H9 (cell line): ENCODE measurements around the gene TRPM3. TPM values are rescaled to one million over a fixed set of nuclear protein-coding genes. Genes with fewer than 3 reads are reported as not detected.

ENCODE experiments used
- DNase-seq: peaks from one replicate; pipeline ENCODE4 v3.0.0-alpha.2; 2017
- H2AFZ ChIP-seq: one replicate; pipeline ENCODE4 v1.6.1; 2013; ENCODE audit warnings: mild to moderate bottlenecking, low read length, control low read depth, moderate library complexity
- H2AK5ac ChIP-seq: 2 replicates; pipeline ENCODE4 v1.6.1; 2013; ENCODE audit warnings: low read length, control low read depth, mixed read lengths; ENCODE audit not compliant: insufficient read length
- H2BK120ac ChIP-seq: one replicate; pipeline ENCODE4 v1.6.1; 2013; ENCODE audit warnings: low read depth, mild to moderate bottlenecking, low read length, control low read depth, inconsistent platforms; ENCODE audit not compliant: poor library complexity, severe bottlenecking
- H2BK12ac ChIP-seq: 2 replicates; pipeline ENCODE4 v1.6.1; 2013; ENCODE audit warnings: low read length, control low read depth, mixed read lengths, low read depth; ENCODE audit not compliant: insufficient read length
- H2BK15ac ChIP-seq: 2 replicates; pipeline ENCODE4 v1.6.1; 2013; ENCODE audit warnings: low read depth, low read length, control low read depth
- H2BK20ac ChIP-seq: one replicate; pipeline ENCODE4 v1.6.1; 2013; ENCODE audit warnings: low read depth, mild to moderate bottlenecking, low read length, control low read depth, inconsistent platforms; ENCODE audit not compliant: poor library complexity, severe bottlenecking
- H2BK5ac ChIP-seq: 2 replicates; pipeline ENCODE4 v1.6.1; 2013; ENCODE audit warnings: low read length, control low read depth, mixed read lengths; ENCODE audit not compliant: insufficient read length
- H3K14ac ChIP-seq: 2 replicates; pipeline ENCODE4 v1.6.1; 2013; ENCODE audit warnings: low read length, control low read depth; ENCODE audit not compliant: insufficient read depth
- H3K18ac ChIP-seq: 2 replicates; pipeline ENCODE4 v1.6.1; 2013; ENCODE audit warnings: low read depth, mild to moderate bottlenecking, mixed read lengths, low read length, control low read depth; ENCODE audit not compliant: insufficient read length
- H3K23ac ChIP-seq: 2 replicates; pipeline ENCODE4 v1.6.1; 2013; ENCODE audit warnings: low read length, control low read depth, mixed read lengths, low read depth; ENCODE audit not compliant: insufficient read length
- H3K23me2 ChIP-seq: 2 replicates; pipeline ENCODE4 v1.6.1; 2013; ENCODE audit warnings: low read depth, mild to moderate bottlenecking, mixed read lengths, low read length, control low read depth; ENCODE audit not compliant: insufficient read length, poor library complexity, severe bottlenecking
- H3K27ac ChIP-seq: 2 replicates; pipeline ENCODE4 v1.5.1; 2013; ENCODE audit warnings: low read length, control low read depth, mixed read lengths, low read depth; ENCODE audit not compliant: insufficient read length
- H3K27me3 ChIP-seq: 2 replicates; pipeline ENCODE4 v1.6.1; 2013; ENCODE audit warnings: low read length, control low read depth, inconsistent platforms; ENCODE audit not compliant: insufficient read depth
- H3K4ac ChIP-seq: 2 replicates; pipeline ENCODE4 v1.6.1; 2013; ENCODE audit warnings: low read depth, mild to moderate bottlenecking, control low read depth, inconsistent platforms, low read length, moderate library complexity
- H3K4me1 ChIP-seq: 2 replicates; pipeline ENCODE4 v1.6.1; 2013; ENCODE audit warnings: low read length, control low read depth, inconsistent platforms; ENCODE audit not compliant: insufficient read depth
- H3K4me2 ChIP-seq: 2 replicates; pipeline ENCODE4 v1.6.1; 2013; ENCODE audit warnings: low read length, control low read depth, mixed read lengths; ENCODE audit not compliant: insufficient read length, insufficient read depth
- H3K56ac ChIP-seq: 2 replicates; pipeline ENCODE4 v1.6.1; 2013; ENCODE audit warnings: low read depth, mild to moderate bottlenecking, mixed read lengths, low read length, control low read depth; ENCODE audit not compliant: insufficient read length
- H3K79me1 ChIP-seq: 2 replicates; pipeline ENCODE4 v1.6.1; 2013; ENCODE audit warnings: low read depth, mild to moderate bottlenecking, moderate library complexity, low read length, control low read depth, inconsistent platforms; ENCODE audit not compliant: insufficient read depth, poor library complexity, severe bottlenecking
- H3K79me2 ChIP-seq: 2 replicates; pipeline ENCODE4 v1.6.1; 2013; ENCODE audit warnings: low read length, control low read depth, inconsistent platforms; ENCODE audit not compliant: insufficient read depth
- H3K9ac ChIP-seq: 2 replicates; pipeline ENCODE4 v1.6.1; 2013; ENCODE audit warnings: low read length, control low read depth, mixed read lengths; ENCODE audit not compliant: insufficient read length; ENCODE audit errors: extremely low read depth
- H3K9me3 ChIP-seq: one replicate; pipeline ENCODE4 v1.6.1; 2013; ENCODE audit warnings: low read depth, low read length, inconsistent platforms; ENCODE audit not compliant: control insufficient read depth
- H3T11ph ChIP-seq: one replicate; pipeline ENCODE4 v1.6.1; 2013; ENCODE audit warnings: mild to moderate bottlenecking, low read length, control low read depth, inconsistent platforms
- H4K20me1 ChIP-seq: one replicate; pipeline ENCODE4 v1.6.1; 2013; ENCODE audit not compliant: control insufficient read depth, insufficient read length, insufficient read depth
- H4K5ac ChIP-seq: 2 replicates; pipeline ENCODE4 v1.6.1; 2013; ENCODE audit warnings: low read depth, mild to moderate bottlenecking, mixed read lengths, low read length, control low read depth; ENCODE audit not compliant: insufficient read length
- H4K8ac ChIP-seq: replicated peaks from 2 replicates; pipeline ENCODE4 v1.6.1; 2013; ENCODE audit warnings: low read length, control low read depth, mixed read lengths, low read depth; ENCODE audit not compliant: insufficient read length
- H4K91ac ChIP-seq: 2 replicates; pipeline ENCODE4 v1.6.1; 2013; ENCODE audit warnings: low read depth, mild to moderate bottlenecking, moderate library complexity, mixed read lengths, low read length, control low read depth; ENCODE audit not compliant: insufficient read length
- H3K27ac Mint-ChIP-seq, 3 experiments: 2 replicates in 2 of 3; 3 replicates in 1 of 3; pipeline ENCODE4 v1.8.0; 2020 to 2021; ENCODE audit warnings: mixed read lengths in 3 of 3, mild to moderate bottlenecking in 1 of 3, moderate library complexity in 1 of 3
- H3K27me3 Mint-ChIP-seq: 2 replicates; pipeline ENCODE4 v1.8.0; 2021; ENCODE audit warnings: low read depth, mild to moderate bottlenecking, moderate library complexity, mixed read lengths
- H3K36me3 Mint-ChIP-seq, 3 experiments: 2 replicates in 2 of 3; 3 replicates in 1 of 3; pipeline ENCODE4 v1.8.0; 2020 to 2021; ENCODE audit warnings: low read depth in 3 of 3, mixed read lengths in 3 of 3; ENCODE audit not compliant: insufficient read depth in 1 of 3
- H3K4me1 Mint-ChIP-seq, 2 experiments: 2 replicates each; pipeline ENCODE4 v1.8.0; 2020; ENCODE audit warnings: mixed read lengths in 2 of 2
- H3K4me3 Mint-ChIP-seq, 2 experiments: 2 replicates in 1 of 2; 3 replicates in 1 of 2; pipeline ENCODE4 v1.8.0; 2020 to 2021; ENCODE audit warnings: mild to moderate bottlenecking in 2 of 2, mixed read lengths in 2 of 2, moderate library complexity in 1 of 2
- H3K9me3 Mint-ChIP-seq, 2 experiments: 2 replicates in 1 of 2; 3 replicates in 1 of 2; pipeline ENCODE4 v1.8.0; 2020; ENCODE audit warnings: mild to moderate bottlenecking in 2 of 2, mixed read lengths in 2 of 2, moderate library complexity in 1 of 2
- WGBS: extraction: QIAGEN DNeasy Blood & Tissue Kit; methylation state at CpG from one replicate; pipeline ENCODE4 v1.1.7; 2013; ENCODE audit warnings: missing lambda C conversion rate, low lambda C conversion rate, mixed read lengths; ENCODE audit not compliant: insufficient read length; ENCODE audit errors: extremely low coverage; 5-methylcytosine and 5-hydroxymethylcytosine counted together
- total RNA-seq: library from RNA; stranded (reverse); gene quantifications from 2 replicates; pipeline ENCODE4 v1.2.1, GENCODE V29; 2021
- TF ChIP-seq, protein P1 (sequence below): fragments of 200-600 bp; sonication (generic); conservative IDR thresholded peaks from 3 replicates; pipeline ENCODE4 v1.8.0; 2021; ENCODE audit warnings: antibody characterized with exemption, mild to moderate bottlenecking

Gene TRPM3
- total RNA-seq, 1 experiment from 2014 or later: 10.3 TPM

DNA sequence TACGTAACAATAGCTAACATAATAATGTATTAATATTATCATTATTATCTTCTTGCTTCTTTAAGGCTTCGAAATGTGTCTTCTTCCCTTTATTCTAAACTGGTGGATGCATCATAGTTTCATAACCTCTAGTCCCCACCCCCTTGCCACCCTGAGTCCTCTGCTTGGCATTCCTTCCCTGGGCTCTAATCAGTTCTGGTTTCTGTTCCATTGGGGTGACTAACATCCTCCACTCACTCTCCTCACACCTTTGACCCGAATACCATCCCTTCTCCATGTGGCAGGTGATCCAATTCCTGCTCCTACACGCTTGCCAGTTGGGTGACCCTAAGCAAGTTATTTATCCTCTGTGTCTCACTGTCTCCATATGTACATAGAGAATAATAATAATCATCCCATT is 286.1 kb downstream of the TRPM3 start:
- Histone ChIP-seq H4K91ac (no peak overlapping the region), H3K18ac (no peak overlapping the region), H3K27me3 (no peaks in the 10 kb centered on the region), H2BK120ac (no peak overlapping the region), H2AFZ (no peak overlapping the region), H2BK5ac (no peak overlapping the region), H3K56ac (no peak overlapping the region), H3K23me2 (no peaks in the 10 kb centered on the region), H3T11ph (no peak overlapping the region), H3K79me2 (no peaks in the 10 kb centered on the region), H2AK5ac (no peak overlapping the region), H3K27ac (no peak overlapping the region), H4K8ac (no peak overlapping the region), H2BK20ac (no peak overlapping the region), H4K20me1 (no peaks in the 10 kb centered on the region), H3K14ac (no peak overlapping the region), H2BK12ac (no peak overlapping the region), H2BK15ac (no peak overlapping the region), H3K9me3 (no peaks in the 10 kb centered on the region), H3K9ac (no peak overlapping the region), H3K4me2 (no peak overlapping the region), H3K79me1 (no peaks in the 10 kb centered on the region), H4K5ac (no peak overlapping the region), H3K4me1 (no peaks in the 10 kb centered on the region), H3K23ac (no peak overlapping the region), H3K4ac (no peak overlapping the region)
- TF ChIP-seq, protein P1, sequence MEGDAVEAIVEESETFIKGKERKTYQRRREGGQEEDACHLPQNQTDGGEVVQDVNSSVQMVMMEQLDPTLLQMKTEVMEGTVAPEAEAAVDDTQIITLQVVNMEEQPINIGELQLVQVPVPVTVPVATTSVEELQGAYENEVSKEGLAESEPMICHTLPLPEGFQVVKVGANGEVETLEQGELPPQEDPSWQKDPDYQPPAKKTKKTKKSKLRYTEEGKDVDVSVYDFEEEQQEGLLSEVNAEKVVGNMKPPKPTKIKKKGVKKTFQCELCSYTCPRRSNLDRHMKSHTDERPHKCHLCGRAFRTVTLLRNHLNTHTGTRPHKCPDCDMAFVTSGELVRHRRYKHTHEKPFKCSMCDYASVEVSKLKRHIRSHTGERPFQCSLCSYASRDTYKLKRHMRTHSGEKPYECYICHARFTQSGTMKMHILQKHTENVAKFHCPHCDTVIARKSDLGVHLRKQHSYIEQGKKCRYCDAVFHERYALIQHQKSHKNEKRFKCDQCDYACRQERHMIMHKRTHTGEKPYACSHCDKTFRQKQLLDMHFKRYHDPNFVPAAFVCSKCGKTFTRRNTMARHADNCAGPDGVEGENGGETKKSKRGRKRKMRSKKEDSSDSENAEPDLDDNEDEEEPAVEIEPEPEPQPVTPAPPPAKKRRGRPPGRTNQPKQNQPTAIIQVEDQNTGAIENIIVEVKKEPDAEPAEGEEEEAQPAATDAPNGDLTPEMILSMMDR: no peak
- H3K36me3 Mint-ChIP-seq: no peaks in the 10 kb centered on the region
- H3K27ac Mint-ChIP-seq: no peak overlapping the region
- WGBS: no CpG with 5 or more reads among the region's 4 CpGs
- H3K9me3 Mint-ChIP-seq: no peaks in the 10 kb centered on the region
- no peak for DNase-seq
- peaks cover 4 to 12% of the 10 kb centered on the region in 2 experiments; a peak in 3 of 4 replicates for H3K4me1 Mint-ChIP-seq
- no peak overlapping the region for H3K4me3 Mint-ChIP-seq
- no peaks in the 10 kb centered on the region for H3K27me3 Mint-ChIP-seq
